Measurements from ENCODE around the gene PRKCA.

- TF ChIP-seq CTCF (IDR thresholded peaks at IDR 0.05; ENCODE audit: low read depth, low read length) = no peak
- no peak for TF ChIP-seq MAX (IDR thresholded peaks at IDR 0.05; ENCODE audit: low read depth, low read length)
- TF ChIP-seq POLR2A (IDR thresholded peaks at IDR 0.05; ENCODE audit: extremely low read depth, insufficient read length) = no peak
Measured at GRCh38 chr17:66555605-66556004, 253.2 kb downstream of the PRKCA start.

Measured in NB4 (cell line).